SK-N-SH treated with all-trans-retinoic acid at 6 μM for 48 hours (cell line): ENCODE results near the gene BEST4.

Experiments
- ISL1 ChIP-seq: fragments of 250-450 bp; sonication (Bioruptor Pico); IDR thresholded peaks from 2 replicates; pipeline ENCODE4 v2.1.2; 2022; ENCODE audit warnings: mild to moderate bottlenecking, moderate library complexity
- PPARA ChIP-seq: fragments of 250-450 bp; sonication (Bioruptor Pico); IDR thresholded peaks from 2 replicates; pipeline ENCODE4 v1.5.0; 2020; ENCODE audit warnings: mild to moderate bottlenecking, borderline replicate concordance
- ZC3H10 ChIP-seq: fragments of 250-450 bp; sonication (Bioruptor Pico); IDR thresholded peaks from 2 replicates; pipeline ENCODE4 v1.5.1; 2021; ENCODE audit warnings: mild to moderate bottlenecking, moderate library complexity
- ZFP3 ChIP-seq: fragments of 250-450 bp; sonication (Bioruptor Pico); IDR thresholded peaks from 2 replicates; pipeline ENCODE4 v1.5.0; 2020; ENCODE audit warnings: mild to moderate bottlenecking, moderate library complexity
- ZFP30 ChIP-seq: fragments of 450-650 bp; formaldehyde crosslinking; IDR thresholded peaks from 2 replicates; pipeline ENCODE4 v1.5.0; 2022; ENCODE audit warnings: mild to moderate bottlenecking, moderate library complexity
- ZNF565 ChIP-seq: fragments of 450-650 bp; formaldehyde crosslinking; conservative IDR thresholded peaks from 2 replicates; pipeline ENCODE4 v1.5.0; 2020; ENCODE audit warnings: low read depth, mild to moderate bottlenecking, moderate library complexity
- TF ChIP-seq, protein P1 (sequence below): fragments of 250-450 bp; sonication (Bioruptor Pico); IDR thresholded peaks from 2 replicates; pipeline ENCODE4 v1.8.0; 2020; ENCODE audit warnings: mild to moderate bottlenecking, moderate library complexity, borderline replicate concordance

DNA sequence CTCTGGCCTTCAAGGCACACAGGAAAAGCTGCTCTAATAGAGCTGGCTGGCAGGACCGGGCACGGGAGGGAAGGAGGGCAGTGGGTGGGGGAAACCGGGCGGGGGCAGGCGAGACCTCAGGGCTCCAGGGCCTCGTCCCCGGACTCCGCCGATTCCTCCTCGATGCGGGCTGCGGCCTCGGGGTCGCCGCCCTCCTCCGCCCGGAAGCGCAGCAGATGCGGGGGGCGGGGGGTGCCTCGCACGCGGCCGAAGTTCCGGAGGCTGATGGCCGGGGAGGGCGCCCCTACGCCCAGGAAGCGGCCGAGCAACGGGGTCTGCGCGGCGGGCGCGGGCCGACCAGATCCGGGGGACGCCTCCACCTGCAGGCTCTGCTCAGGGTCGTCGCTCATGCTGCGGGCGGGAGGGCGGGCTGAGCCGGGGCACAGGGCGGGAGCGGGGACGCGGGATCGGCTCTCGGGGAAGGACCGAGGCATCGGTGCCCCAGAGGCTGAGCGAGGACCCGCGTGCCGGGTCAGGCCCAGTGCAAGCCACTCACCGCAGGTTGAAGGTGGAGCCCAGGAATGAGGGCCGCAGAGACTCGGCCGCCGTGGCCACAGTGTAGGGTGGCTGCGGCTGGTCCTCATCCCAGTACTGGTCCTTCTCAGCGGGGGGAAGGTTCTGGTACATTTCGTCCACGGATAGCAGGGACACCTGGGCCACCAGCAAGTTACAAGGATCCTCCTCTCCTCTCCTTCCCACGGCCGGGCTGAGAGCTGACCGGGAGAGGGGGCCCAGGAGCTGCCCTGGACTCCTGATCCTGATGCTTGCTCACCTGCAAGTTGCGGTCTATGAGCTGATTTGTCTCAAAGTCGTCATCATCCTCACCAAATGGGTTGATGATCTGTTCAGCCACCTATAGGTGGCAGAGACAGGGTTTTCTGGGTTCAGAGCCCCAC, 3.6 kb downstream of the BEST4 start:
- TF ChIP-seq PPARA (CRISPR knock-in tag): no peak
- TF ChIP-seq, protein P1, sequence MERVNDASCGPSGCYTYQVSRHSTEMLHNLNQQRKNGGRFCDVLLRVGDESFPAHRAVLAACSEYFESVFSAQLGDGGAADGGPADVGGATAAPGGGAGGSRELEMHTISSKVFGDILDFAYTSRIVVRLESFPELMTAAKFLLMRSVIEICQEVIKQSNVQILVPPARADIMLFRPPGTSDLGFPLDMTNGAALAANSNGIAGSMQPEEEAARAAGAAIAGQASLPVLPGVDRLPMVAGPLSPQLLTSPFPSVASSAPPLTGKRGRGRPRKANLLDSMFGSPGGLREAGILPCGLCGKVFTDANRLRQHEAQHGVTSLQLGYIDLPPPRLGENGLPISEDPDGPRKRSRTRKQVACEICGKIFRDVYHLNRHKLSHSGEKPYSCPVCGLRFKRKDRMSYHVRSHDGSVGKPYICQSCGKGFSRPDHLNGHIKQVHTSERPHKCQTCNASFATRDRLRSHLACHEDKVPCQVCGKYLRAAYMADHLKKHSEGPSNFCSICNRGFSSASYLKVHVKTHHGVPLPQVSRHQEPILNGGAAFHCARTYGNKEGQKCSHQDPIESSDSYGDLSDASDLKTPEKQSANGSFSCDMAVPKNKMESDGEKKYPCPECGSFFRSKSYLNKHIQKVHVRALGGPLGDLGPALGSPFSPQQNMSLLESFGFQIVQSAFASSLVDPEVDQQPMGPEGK (CRISPR knock-in tag): no peak
- no peak for TF ChIP-seq ZNF565 (CRISPR knock-in tag)
- no peak for TF ChIP-seq ISL1 (CRISPR knock-in tag)
- no peak for TF ChIP-seq ZFP3 (CRISPR knock-in tag)
- TF ChIP-seq ZC3H10 (CRISPR knock-in tag): no peak
- TF ChIP-seq ZFP30: no peak
